NCI-H2227 treated with DMSO at 0.1 percent for 48 hours (cell line): ENCODE measurements around the gene CNNM4.

ENCODE experiments used
- DNase-seq: peaks from one replicate; lab custom pipeline; 2025; lab: John Stamatoyannopoulos, UW

Gene CNNM4

GRCh38 chr2:96832408-96832753, 71.7 kb downstream of the CNNM4 start:
- DNase-seq: no peak

- DNase-seq: peak; percentile 5
These were observed 72.2 kb downstream of the CNNM4 start for GRCh38 chr2:96832754-96833507.

- DNase-seq: no peak
These were observed 75.1 kb downstream of the CNNM4 start for GRCh38 chr2:96835830-96836229.

- DNase-seq: no peak
These were observed 76.9 kb downstream of the CNNM4 start for GRCh38 chr2:96837575-96837974.

- no peak for DNase-seq
These were observed 77.9 kb downstream of the CNNM4 start for GRCh38 chr2:96838345-96839292.

- DNase-seq: no peak
These were observed 78.7 kb downstream of the CNNM4 start for GRCh38 chr2:96839293-96839874.

- no peak for DNase-seq
These were observed 79.5 kb downstream of the CNNM4 start for GRCh38 chr2:96839875-96840850.

- no peak for DNase-seq
These were observed 81.2 kb downstream of the CNNM4 start for GRCh38 chr2:96841701-96842495.

- DNase-seq: no peak
These were observed 81.9 kb downstream of the CNNM4 start for GRCh38 chr2:96842600-96842999.

- DNase-seq: no peak
These were observed 83.0 kb downstream of the CNNM4 start, which contains the start of gene ANKRD23 for GRCh38 chr2:96843538-96844268. TSS of gene ANKRD23 (minus strand) at chr2:96844021. CDS start at chr2:96843992, 29 bp downstream.

GRCh38 chr2:96844405-96844808, 83.7 kb downstream of the CNNM4 start:
- DNase-seq: no peak

- no peak for DNase-seq
These were observed 86.1 kb downstream of the CNNM4 start for GRCh38 chr2:96846825-96847224.

GRCh38 chr2:96847586-96847985, 86.9 kb downstream of the CNNM4 start:
- DNase-seq: no peak

GRCh38 chr2:96848264-96848663, 87.6 kb downstream of the CNNM4 start:
- DNase-seq: no peak

GRCh38 chr2:96852667-96853066, 92.0 kb downstream of the CNNM4 start:
- DNase-seq: no peak

GRCh38 chr2:96853321-96853720, 92.6 kb downstream of the CNNM4 start:
- no peak for DNase-seq

GRCh38 chr2:96856776-96857666, 96.3 kb downstream of the CNNM4 start:
- DNase-seq: peak; percentile 47

GRCh38 chr2:96857667-96858372, 97.1 kb downstream of the CNNM4 start, which contains the start of gene ANKRD39:
TSS of gene ANKRD39 (minus strand) at chr2:96858016. CDS start at chr2:96857987, 29 bp downstream.
- DNase-seq: peak; percentile 99
